Hepatocyte (in vitro differentiated cells): ENCODE measurements around the gene SCTR. TPM values are rescaled to one million over a fixed set of nuclear protein-coding genes. Genes with fewer than 3 reads are reported as not detected.

Source experiments
- DNase-seq: peaks from one replicate; pipeline ENCODE4 v3.0.0-alpha.2; 2016; ENCODE audit warnings: low spot score
- H2AFZ ChIP-seq: fragments of 200-600 bp; sonication (generic); 2 replicates; pipeline ENCODE4 v1.6.0; 2016; ENCODE audit warnings: antibody characterized with exemption, mild to moderate bottlenecking
- H3K27ac ChIP-seq: fragments of 200-600 bp; sonication (generic); 2 replicates; pipeline ENCODE4 v1.5.1; 2016; ENCODE audit warnings: mild to moderate bottlenecking
- H3K27me3 ChIP-seq: fragments of 200-600 bp; sonication (generic); 2 replicates; pipeline ENCODE4 v1.6.1; 2016
- H3K36me3 ChIP-seq: fragments of 200-600 bp; sonication (generic); replicated peaks from 2 replicates; pipeline ENCODE4 v1.5.1; 2016; ENCODE audit warnings: low read depth; ENCODE audit not compliant: insufficient read depth
- H3K4me1 ChIP-seq: fragments of 200-600 bp; sonication (generic); 2 replicates; pipeline ENCODE4 v1.5.1; 2016; ENCODE audit warnings: mild to moderate bottlenecking, moderate library complexity; ENCODE audit not compliant: insufficient read depth
- H3K4me2 ChIP-seq: fragments of 200-600 bp; sonication (generic); 2 replicates; pipeline ENCODE4 v1.6.0; 2016
- H3K4me3 ChIP-seq: fragments of 200-600 bp; sonication (generic); 2 replicates; pipeline ENCODE4 v1.5.1; 2016; ENCODE audit warnings: mild to moderate bottlenecking
- H3K79me2 ChIP-seq: fragments of 200-600 bp; sonication (generic); 2 replicates; pipeline ENCODE4 v1.6.0; 2017; ENCODE audit warnings: mild to moderate bottlenecking
- H3K9me2 ChIP-seq: fragments of 200-600 bp; sonication (generic); replicated peaks from 2 replicates; pipeline ENCODE4 v1.6.0; 2017; ENCODE audit warnings: mild to moderate bottlenecking; ENCODE audit not compliant: insufficient read depth
- H3K9me3 ChIP-seq: fragments of 200-600 bp; sonication (generic); 2 replicates; pipeline ENCODE4 v1.5.1; 2016; ENCODE audit warnings: low read depth, mild to moderate bottlenecking
- H4K20me1 ChIP-seq: fragments of 200-600 bp; sonication (generic); 2 replicates; pipeline ENCODE4 v1.6.0; 2016; ENCODE audit warnings: mild to moderate bottlenecking; ENCODE audit not compliant: insufficient read depth, poor library complexity, severe bottlenecking
- EZH2 ChIP-seq: fragments of 200-600 bp; sonication (generic); IDR thresholded peaks from 2 replicates; pipeline ENCODE4 v1.6.1; 2016; ENCODE audit warnings: antibody characterized with exemption, mild to moderate bottlenecking, borderline replicate concordance
- EZH2phosphoT487 ChIP-seq: fragments of 200-600 bp; sonication (generic); IDR thresholded peaks from one replicate; pipeline ENCODE4 v1.6.1; 2018; ENCODE audit warnings: antibody characterized with exemption, mild to moderate bottlenecking, low read depth, moderate library complexity; ENCODE audit not compliant: unreplicated experiment, severe bottlenecking
- WGBS: methylation state at CpG from one replicate; pipeline ENCODE4 v1.1.6; 2016; ENCODE audit warnings: low lambda C conversion rate; ENCODE audit errors: missing lambda C conversion rate; 5-methylcytosine and 5-hydroxymethylcytosine counted together
- polyA plus RNA-seq: library from polyadenylated mRNA; unstranded; fragments of >200 nt; fragmentation: Nextera tagmentation; extraction: Ambion mirVana; gene quantifications from 2 replicates; pipeline ENCODE4 v1.2.1, GENCODE V29; 2016
- total RNA-seq: library from RNA; depleted of rRNA; stranded (reverse); fragments of >200 nt; gene quantifications from 2 replicates; pipeline ENCODE4 v1.2.3, GENCODE V29; 2014
- TF ChIP-seq, protein P1 (sequence below): fragments of 200-600 bp; sonication (generic); IDR thresholded peaks from 2 replicates; pipeline ENCODE4 v1.5.1; 2016; ENCODE audit warnings: antibody characterized with exemption, mild to moderate bottlenecking; ENCODE audit not compliant: poor library complexity

The SCTR gene
- total and polyA plus RNA-seq, 2 experiments from 2014 or later: 1.7 to 4.3 TPM

DNA sequence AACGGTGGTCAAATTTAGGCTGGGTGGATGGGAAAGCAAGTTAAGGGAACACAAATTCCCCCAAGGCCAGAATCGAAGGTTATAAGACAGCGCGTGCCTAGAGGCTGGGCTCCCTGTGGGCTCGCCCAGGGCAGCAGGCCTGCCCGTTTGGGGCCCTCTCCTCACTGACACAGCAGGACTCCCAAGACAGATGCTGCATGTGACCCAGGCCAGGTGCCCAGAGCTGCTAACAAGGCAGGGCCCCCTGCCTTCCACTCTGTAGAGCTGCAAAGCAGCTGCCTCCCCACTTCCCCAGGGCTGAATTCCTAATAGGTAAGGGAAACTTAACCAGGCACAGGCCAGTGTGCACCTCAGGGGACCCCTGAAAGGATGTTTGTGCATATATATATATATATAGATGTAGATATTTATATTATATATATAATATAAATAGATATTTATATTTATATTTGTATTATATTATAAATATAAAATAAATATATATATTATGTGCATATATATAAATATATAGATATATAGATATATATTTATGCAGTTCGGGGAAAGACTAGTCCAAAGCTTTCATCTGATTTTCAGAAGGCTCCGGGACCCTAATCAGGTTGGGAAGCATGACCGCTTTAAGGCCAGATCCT, 48.9 kb downstream of the SCTR start:
- no peaks in the 10 kb centered on the region for H3K4me1 ChIP-seq
- H3K79me2 ChIP-seq: no peaks in the 10 kb centered on the region
- no peaks in the 10 kb centered on the region for H4K20me1 ChIP-seq
- TF ChIP-seq EZH2 (no peak), EZH2phosphoT487 (no peak)
- TF ChIP-seq, protein P1, sequence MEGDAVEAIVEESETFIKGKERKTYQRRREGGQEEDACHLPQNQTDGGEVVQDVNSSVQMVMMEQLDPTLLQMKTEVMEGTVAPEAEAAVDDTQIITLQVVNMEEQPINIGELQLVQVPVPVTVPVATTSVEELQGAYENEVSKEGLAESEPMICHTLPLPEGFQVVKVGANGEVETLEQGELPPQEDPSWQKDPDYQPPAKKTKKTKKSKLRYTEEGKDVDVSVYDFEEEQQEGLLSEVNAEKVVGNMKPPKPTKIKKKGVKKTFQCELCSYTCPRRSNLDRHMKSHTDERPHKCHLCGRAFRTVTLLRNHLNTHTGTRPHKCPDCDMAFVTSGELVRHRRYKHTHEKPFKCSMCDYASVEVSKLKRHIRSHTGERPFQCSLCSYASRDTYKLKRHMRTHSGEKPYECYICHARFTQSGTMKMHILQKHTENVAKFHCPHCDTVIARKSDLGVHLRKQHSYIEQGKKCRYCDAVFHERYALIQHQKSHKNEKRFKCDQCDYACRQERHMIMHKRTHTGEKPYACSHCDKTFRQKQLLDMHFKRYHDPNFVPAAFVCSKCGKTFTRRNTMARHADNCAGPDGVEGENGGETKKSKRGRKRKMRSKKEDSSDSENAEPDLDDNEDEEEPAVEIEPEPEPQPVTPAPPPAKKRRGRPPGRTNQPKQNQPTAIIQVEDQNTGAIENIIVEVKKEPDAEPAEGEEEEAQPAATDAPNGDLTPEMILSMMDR: no peak
- no peaks in the 10 kb centered on the region for H3K9me2 ChIP-seq
- H3K4me2 ChIP-seq: no peak overlapping the region
- H3K4me3 ChIP-seq: no peak overlapping the region
- H3K9me3 ChIP-seq: no peaks in the 10 kb centered on the region
- H3K27me3 ChIP-seq: no peaks in the 10 kb centered on the region
- H2AFZ ChIP-seq: no peak overlapping the region
- no peaks in the 10 kb centered on the region for H3K36me3 ChIP-seq
- WGBS: 88% methylated on average over 9 of the region's 9 CpGs
- DNase-seq: no peak
- no peak overlapping the region for H3K27ac ChIP-seq

DNA sequence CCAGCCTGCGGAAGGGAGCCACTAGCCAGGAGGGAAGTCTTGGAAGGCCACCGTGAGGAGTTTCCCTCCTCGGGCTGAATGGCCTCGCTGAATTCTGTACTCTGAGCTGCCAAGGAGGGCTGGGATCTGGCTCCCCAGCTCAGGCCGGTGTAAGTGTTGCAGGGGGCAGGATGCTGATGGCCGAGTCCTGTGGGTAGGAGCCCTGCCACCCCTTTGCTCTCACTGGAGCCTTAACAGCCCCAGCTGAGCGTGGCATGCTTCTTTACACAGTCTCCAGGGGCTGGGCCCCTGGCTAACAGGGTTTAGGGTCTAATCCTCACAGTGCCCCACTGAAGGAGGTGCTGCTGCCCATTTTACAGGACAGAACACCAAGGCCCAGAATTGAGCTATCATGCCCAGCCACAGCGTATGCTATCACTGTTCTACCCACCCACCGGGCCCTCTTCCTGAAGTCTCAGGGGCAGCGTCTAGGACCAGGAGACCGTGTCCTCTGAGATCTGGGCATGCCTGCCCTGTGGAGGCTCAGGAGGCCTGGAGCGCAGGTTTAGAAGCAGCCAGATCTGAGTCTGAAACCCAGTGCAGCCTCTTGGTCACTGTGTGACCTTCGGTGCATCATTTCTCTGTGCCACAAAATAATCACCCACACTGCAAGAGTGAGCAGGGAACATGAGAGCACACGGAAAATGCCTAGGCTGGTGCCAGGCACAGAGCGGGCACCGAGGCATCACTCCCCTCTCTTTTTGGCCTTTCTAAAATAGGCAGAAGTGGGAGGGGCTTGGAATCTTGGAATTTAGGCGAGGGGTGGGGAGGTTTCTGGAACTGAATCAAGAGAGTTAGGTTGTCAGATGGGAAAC, 49.7 kb downstream of the SCTR start:
- no peaks in the 10 kb centered on the region for H3K9me2 ChIP-seq
- WGBS: 94% methylated on average over 17 of the region's 17 CpGs
- TF ChIP-seq EZH2 (no peak), EZH2phosphoT487 (no peak)
- TF ChIP-seq, protein P1: no peak
- no peaks in the 10 kb centered on the region for H3K36me3 ChIP-seq
- H2AFZ ChIP-seq: no peak overlapping the region
- H3K79me2 ChIP-seq: no peaks in the 10 kb centered on the region
- H3K27me3 ChIP-seq: no peaks in the 10 kb centered on the region
- DNase-seq: no peak
- no peak overlapping the region for H3K4me2 ChIP-seq
- H3K27ac ChIP-seq: no peak overlapping the region
- no peaks in the 10 kb centered on the region for H4K20me1 ChIP-seq
- no peaks in the 10 kb centered on the region for H3K9me3 ChIP-seq
- no peak overlapping the region for H3K4me3 ChIP-seq
- no peaks in the 10 kb centered on the region for H3K4me1 ChIP-seq

DNA sequence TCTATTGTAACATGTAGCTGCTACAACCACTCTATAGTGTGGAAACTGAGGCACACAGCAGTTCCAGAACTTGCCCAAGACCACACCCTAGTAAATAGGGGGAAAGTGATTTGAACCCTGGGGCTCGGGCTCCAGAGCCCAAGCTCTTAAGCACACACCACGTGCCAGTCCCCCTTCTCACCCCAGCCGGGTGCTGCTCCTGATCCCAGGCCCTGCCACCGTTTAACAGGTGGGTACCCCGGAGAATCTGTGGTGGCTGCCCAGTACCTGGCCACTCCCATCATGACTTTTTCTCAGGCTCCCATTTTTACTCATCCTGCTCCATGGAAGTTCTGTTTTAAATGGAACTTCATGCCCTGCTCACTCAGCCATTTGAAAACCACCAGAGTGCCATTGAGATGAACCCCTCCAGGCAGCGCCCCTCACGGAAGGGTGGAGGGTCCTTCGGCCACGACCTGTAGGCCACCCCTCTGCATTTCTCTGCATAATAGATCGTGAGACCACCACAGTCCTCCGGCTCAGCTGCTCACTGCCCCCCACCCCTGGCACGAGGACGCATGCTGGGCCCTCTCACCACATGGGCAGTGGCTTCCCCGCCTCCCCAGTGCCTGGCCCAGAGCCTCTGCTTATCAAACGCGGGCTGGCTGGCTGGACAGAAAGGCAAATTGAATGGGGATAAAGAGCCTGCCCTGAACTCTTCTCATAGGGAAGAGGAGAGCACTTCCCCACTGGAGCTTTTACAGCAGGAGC, 50.5 kb downstream of the SCTR start:
- WGBS: 91% methylated on average over 16 of the region's 16 CpGs
- Histone ChIP-seq H3K4me3 (no peak overlapping the region), H3K36me3 (no peaks in the 10 kb centered on the region), H3K4me1 (no peaks in the 10 kb centered on the region), H4K20me1 (no peaks in the 10 kb centered on the region), H3K27ac (no peak overlapping the region), H3K9me3 (no peaks in the 10 kb centered on the region), H3K79me2 (no peaks in the 10 kb centered on the region), H3K9me2 (no peaks in the 10 kb centered on the region), H3K4me2 (no peak overlapping the region), H2AFZ (no peak overlapping the region), H3K27me3 (no peaks in the 10 kb centered on the region)
- no peak for DNase-seq
- TF ChIP-seq, protein P1: no peak
- TF ChIP-seq EZH2 (no peak), EZH2phosphoT487 (no peak)
